ENCODE measurements around the gene PNLIPRP2. TPM values are rescaled to one million over a fixed set of nuclear protein-coding genes. Genes with fewer than 3 reads are reported as not detected.

The PNLIPRP2 gene
- total and polyA plus RNA-seq, 2 of the 4 experiments (the other 2 are of a cell fraction): not detected

GRCh38 chr10:116646502-116646901 is 25.7 kb downstream of the PNLIPRP2 start:
- DNase-seq: no peak
- Histone ChIP-seq H3K4me3 (ENCODE audit: insufficient read depth, low read depth, low read length) (no peak overlapping the region), H3K9me1 (ENCODE audit: insufficient read depth, low read length) (no peaks in the 10 kb centered on the region), H2AK5ac (ENCODE audit: low read depth, low read length) (no peak overlapping the region), H2AFZ (replicated peaks; ENCODE audit: low read length, poor library complexity) (no peak overlapping the region), H3K9ac (ENCODE audit: low read depth, low read length) (no peak overlapping the region), H2BK5ac (ENCODE audit: low read depth, low read length, poor library complexity, severe bottlenecking) (no peak overlapping the region), H3K4me2 (ENCODE audit: low read depth, low read length) (no peak overlapping the region), H3K4ac (ENCODE audit: low read depth, low read length) (no peak overlapping the region), H3K79me1 (ENCODE audit: low read depth in 1 of 2, low read length in 2 of 2) (no peaks in the 10 kb centered on the region), H3K23ac (ENCODE audit: low read depth, low read length) (no peak overlapping the region), H4K91ac (ENCODE audit: insufficient read depth, low read depth, low read length) (no peak overlapping the region), H2BK15ac (ENCODE audit: low read depth, low read length) (no peak overlapping the region), H4K5ac (ENCODE audit: low read depth, low read length) (no peak overlapping the region), H2BK20ac (ENCODE audit: low read depth, low read length) (no peak overlapping the region), H4K8ac (ENCODE audit: low read depth in 2 of 2, low read length in 2 of 2) (no peak overlapping the region), H3K27me3 (ENCODE audit: control insufficient read depth, insufficient read depth, low read length) (no peaks in the 10 kb centered on the region), H4K20me1 (ENCODE audit: insufficient read depth, low read length) (no peaks in the 10 kb centered on the region), H3K9me3 (ENCODE audit: control insufficient read depth, insufficient read depth, low read length) (no peaks in the 10 kb centered on the region), H2BK120ac (ENCODE audit: low read depth, low read length) (no peak overlapping the region), H3K14ac (replicated peaks; ENCODE audit: low read depth, low read length) (no peak overlapping the region), H3K56ac (ENCODE audit: extremely low read depth, insufficient read depth, low read length) (no peak overlapping the region), H2AK9ac (replicated peaks; ENCODE audit: low read depth, low read length, poor library complexity) (no peak overlapping the region), H3K36me3 (ENCODE audit: control insufficient read depth, insufficient read depth, low read length) (no peaks in the 10 kb centered on the region), H3K4me1 (ENCODE audit: control insufficient read depth, insufficient read depth, low read length) (no peaks in the 10 kb centered on the region), H3K27ac (ENCODE audit: insufficient read depth, low read length) (no peak overlapping the region), H3K18ac (ENCODE audit: low read depth, low read length) (no peak overlapping the region)
- in situ Hi-C loops (cut with MboI; ENCODE audit: low sequenced_read_pairs): no loop called here
- dilution Hi-C loops (cut with HindIII; ENCODE audit: low sequenced_read_pairs, unreplicated experiment): no loop called here
- ATAC-seq (ENCODE audit: low read depth): no peak
- intact Hi-C loops (cut with micrococcal nuclease): no loop called here
- TF ChIP-seq CHD1 (IDR thresholded peaks at IDR 0.05; ENCODE audit: low read depth, low read length): no peak
- TF ChIP-seq CEBPB (IDR thresholded peaks at IDR 0.05; ENCODE audit: low read depth, low read length): no peak
- TF ChIP-seq NFE2L2 (IDR thresholded peaks at IDR 0.05; ENCODE audit: low read depth, low read length): no peak
- no peak for TF ChIP-seq SMC3 (IDR thresholded peaks at IDR 0.05; ENCODE audit: low read depth, low read length)
- TF ChIP-seq RCOR1 (IDR thresholded peaks at IDR 0.05; ENCODE audit: insufficient replicate concordance, low read length): no peak
- TF ChIP-seq RAD21 (IDR thresholded peaks at IDR 0.05; ENCODE audit: low read length): no peak
- no peak for TF ChIP-seq MXI1 (IDR thresholded peaks at IDR 0.05; ENCODE audit: borderline replicate concordance, low read depth, low read length)
- TF ChIP-seq RFX5 (IDR thresholded peaks at IDR 0.05; ENCODE audit: low read depth, low read length): no peak
- no peak for TF ChIP-seq CTCF (conservative IDR thresholded peaks at IDR 0.05; ENCODE audit: low read depth, low read length)
- no peak for TF ChIP-seq MAZ (IDR thresholded peaks at IDR 0.05; ENCODE audit: borderline replicate concordance, low read depth, low read length)
- TF ChIP-seq FOS (IDR thresholded peaks at IDR 0.05; ENCODE audit: low read depth, low read length): no peak
- no peak for TF ChIP-seq MAFK (IDR thresholded peaks at IDR 0.05; ENCODE audit: low read depth, low read length)
- TF ChIP-seq USF2 (IDR thresholded peaks at IDR 0.05; ENCODE audit: low read depth, low read length): no peak
- no peak for TF ChIP-seq BHLHE40 (IDR thresholded peaks at IDR 0.05; ENCODE audit: low read depth, low read length)
- no peak for TF ChIP-seq ELK1 (IDR thresholded peaks at IDR 0.05; ENCODE audit: borderline replicate concordance, low read depth, low read length)
- no peak for TF ChIP-seq POLR2A (IDR thresholded peaks at IDR 0.05; ENCODE audit: low read depth, low read length)
- WGBS, 2 experiments (ENCODE audit: extremely low coverage in 2 of 2, insufficient read length in 1 of 2): 86% methylated on average over 1 of the region's 5 CpGs; no CpG with 5 or more reads in 1 of the 2 experiments
- POLR2A ChIA-PET (ENCODE audit: unreplicated experiment): no interaction called here
- CTCF ChIA-PET: interaction anchor here (0.7 to 1.5 kb wide), 2 partner anchors 9 to 529 kb away, joined by 3 read pairs; no protein-coding TSS in a partner anchor
- BruUV-seq (replicated peaks): no TSS peak

All from IMR-90 (cell line).